Mesenteric fat pad (tissue), 1 donor: ENCODE measurements around the gene RESP18. TPM values are rescaled to one million over a fixed set of nuclear protein-coding genes. Genes with fewer than 3 reads are reported as not detected.

Experiments used
- DNase-seq: peaks from one replicate; pipeline ENCODE4 v3.0.0-alpha.2; 2020; ENCODE audit warnings: low spot score
- long read RNA-seq: library from polyadenylated mRNA; unstranded; transcript quantifications from one replicate; pipeline ENCODE4 v2.0.0, GENCODE V29; 2020
- total RNA-seq: library from RNA; stranded (reverse); fragmentation: NEBNext Ultra II Directional; extraction: Animal tissue kit (Norgen Biotek cat#: 25700); gene quantifications from one replicate; pipeline ENCODE4 v1.2.1, GENCODE V29; 2021
- donor health status: DM: yes; HTN: yes; CAD: no.

The RESP18 gene
- not detected for total RNA-seq
- long read RNA-seq, result 0 reads

DNA sequence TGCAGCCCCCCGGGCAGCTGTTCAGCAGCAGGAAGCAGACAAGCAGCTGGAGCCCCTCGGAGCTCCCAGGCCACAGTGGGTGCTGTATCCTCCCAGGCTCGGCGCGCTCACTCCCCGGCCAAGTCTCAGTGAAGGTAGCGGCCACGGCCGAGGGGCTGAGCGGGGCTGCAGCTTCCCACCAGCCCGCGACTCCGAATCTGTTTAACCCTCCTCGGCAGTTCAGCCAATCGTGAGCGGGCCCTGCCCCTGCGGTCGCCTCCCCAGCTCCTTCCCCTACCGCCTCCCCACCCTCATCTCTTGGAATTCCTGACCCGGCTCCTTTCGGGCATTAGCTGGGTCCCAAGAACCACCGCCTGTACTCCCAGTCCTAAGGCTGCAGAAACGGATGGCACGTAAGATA is at the start of gene RESP18:
TSS of gene RESP18 (minus strand) at position 203 of the 400 bp plus-strand sequence.
- peak; percentile 87 for DNase-seq

DNA sequence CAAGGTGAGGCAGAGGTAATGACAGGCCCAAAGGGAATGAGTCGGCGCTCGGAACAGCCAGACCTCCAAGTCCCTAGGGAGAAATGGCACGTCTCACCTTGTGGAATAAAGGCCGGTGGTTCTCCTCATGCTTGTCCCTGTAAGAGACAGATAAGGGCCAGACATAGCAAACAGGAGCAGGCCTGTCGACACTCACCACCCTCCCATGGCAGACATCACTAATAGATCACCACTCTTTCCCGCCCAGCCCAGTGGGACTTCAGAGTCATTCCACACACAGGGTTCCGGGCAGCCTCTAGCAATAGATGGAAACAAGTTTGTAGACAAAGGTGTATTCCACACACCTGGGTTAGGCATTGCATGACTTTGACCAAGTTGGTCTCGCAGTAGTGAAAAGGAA is 48.9 kb upstream of the RESP18 start:
- no peak for DNase-seq

DNA sequence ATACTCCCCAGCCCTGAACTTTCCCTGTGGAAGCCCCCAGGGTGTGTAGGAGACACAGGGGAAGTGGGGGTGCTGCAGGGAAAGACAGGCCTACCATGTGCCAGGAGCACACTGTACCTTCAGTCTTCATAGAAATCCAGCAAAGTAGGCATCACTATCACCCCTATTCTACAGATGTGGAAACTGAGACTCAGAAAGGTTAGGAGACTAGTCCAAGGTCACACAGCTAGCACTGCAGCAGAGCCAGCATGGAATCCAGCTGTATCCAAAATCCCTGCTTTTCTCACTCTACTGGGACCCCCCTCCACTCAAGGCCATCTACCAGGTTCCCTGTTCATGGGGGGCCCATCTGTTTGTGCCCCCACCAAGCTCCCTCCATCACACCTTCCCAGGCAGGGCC is 48.4 kb upstream of the RESP18 start:
- DNase-seq, result no peak

DNA sequence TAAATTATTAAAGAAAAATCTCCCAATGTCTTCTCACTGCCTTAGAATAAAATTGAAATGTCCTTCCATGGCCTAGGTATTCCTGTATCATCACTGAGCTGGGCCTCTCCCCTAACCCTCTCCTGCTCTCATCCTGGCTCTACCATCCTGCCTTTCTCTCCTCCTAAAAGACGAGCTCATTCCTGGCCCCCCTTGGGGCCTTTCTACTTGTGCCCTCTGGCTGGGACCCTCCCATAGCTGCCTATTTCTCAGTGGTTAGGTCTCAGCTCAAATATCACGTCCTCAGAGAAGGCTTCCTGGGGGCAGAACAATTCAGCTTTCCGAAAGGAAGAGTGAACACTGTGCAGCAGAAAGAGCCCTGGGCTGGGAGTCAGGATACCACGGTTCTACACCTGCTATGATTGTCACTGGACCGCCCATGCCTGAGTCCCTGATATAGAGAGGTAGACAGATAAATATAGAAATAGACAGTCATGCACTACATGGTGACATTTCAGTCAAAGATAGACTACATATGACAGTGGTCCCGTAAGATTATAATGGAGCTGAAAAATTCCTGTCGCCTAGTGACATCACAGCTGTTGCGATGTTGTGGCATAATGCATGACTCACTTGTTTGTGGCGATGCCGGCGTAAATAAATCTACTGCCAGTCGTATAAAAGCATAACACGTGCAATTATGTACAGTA is 45.8 kb upstream of the RESP18 start:
- no peak for DNase-seq

DNA sequence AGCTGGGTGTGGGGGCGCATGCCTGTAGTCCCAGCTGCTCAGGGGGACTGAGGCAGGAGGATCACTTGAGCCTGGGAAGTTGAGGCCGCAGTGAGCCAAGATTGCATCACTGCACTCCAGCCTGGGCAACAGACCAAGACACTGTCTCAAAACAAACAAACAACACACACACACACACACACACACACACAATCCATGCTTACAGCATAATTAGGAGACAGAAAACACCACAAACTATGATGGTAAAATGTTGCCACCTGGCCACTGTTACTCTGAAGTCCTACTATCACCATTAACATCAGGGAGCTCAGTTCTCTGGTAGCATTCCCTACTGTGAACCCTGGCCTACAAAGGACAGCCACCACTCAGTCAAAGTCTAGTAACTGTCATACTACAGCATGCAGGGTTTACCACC is 36.9 kb upstream of the RESP18 start:
- no peak for DNase-seq

DNA sequence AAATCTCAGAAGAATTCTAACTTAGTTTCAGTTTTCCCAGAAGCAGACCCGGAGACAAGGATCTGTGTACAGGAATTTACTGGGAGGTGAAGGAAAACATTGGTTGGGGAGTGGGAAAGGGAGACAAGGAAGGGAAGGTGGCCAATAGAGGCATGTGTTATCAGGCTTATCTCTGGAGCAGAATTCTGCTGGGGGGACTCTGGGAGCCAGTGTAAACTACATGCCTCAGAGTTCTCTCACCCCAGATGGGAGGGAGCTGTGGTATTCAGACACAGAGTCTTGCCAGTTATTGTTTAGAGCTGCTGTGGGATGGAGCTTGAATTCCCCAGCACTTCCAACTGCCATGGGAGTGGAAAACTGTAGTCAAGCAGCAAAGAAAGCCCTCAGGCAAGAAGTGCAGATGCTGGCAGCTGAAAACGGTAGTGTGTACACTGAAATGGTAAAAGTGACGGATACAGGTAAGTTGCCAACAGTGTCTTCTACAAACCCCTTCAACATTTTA is 36.2 kb upstream of the RESP18 start:
- DNase-seq, result no peak

DNA sequence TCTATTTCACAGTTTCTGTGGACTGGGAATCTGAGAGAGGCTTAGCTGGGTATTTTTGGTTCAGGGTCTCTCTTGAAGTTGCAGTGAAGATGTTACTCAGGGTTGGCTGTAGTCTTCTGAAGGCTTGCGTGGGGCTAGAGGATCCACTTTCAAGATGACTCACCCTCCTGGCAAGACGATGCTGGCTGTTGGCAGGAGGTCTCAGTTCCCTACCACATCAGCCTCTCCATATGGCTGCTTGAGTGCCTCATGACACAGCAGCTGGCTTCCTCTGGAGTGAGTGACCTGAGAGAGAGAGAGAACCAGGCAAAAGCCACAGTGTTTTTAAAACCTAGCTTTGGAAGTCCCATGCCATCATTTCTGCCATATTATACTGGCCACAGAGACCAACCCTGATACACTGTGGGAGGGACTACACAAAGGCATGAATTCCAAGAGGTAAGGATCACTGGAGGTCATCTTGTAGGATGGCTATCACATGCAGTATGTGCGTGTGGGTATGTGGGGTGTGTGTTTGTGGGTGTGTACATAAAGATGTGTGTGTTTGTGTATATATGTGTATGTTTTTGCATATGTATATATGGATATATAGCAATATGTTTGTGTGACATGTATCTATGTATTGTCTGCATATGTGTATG is 30.1 kb upstream of the RESP18 start:
- peak; percentile 81 for DNase-seq

DNA sequence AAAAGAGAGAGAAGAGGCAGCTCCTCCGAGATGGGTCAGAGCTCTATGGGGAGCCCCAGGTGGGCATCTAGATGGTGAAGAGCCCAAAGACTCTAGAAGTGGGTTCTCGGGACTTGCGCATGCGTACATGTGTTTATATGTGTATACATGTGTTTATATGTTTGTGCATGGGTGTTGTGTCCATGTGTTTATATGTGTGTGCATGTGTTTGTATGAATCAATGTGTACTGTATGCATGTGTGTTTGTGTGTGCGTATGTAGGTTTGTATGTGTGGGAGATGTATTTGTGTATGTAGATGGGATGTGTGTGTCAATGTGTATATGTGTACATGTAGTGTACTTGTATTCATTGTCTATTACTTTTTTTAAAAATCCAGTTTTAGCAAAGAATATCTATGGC is 29.5 kb upstream of the RESP18 start:
- peak; percentile 22 for DNase-seq

DNA sequence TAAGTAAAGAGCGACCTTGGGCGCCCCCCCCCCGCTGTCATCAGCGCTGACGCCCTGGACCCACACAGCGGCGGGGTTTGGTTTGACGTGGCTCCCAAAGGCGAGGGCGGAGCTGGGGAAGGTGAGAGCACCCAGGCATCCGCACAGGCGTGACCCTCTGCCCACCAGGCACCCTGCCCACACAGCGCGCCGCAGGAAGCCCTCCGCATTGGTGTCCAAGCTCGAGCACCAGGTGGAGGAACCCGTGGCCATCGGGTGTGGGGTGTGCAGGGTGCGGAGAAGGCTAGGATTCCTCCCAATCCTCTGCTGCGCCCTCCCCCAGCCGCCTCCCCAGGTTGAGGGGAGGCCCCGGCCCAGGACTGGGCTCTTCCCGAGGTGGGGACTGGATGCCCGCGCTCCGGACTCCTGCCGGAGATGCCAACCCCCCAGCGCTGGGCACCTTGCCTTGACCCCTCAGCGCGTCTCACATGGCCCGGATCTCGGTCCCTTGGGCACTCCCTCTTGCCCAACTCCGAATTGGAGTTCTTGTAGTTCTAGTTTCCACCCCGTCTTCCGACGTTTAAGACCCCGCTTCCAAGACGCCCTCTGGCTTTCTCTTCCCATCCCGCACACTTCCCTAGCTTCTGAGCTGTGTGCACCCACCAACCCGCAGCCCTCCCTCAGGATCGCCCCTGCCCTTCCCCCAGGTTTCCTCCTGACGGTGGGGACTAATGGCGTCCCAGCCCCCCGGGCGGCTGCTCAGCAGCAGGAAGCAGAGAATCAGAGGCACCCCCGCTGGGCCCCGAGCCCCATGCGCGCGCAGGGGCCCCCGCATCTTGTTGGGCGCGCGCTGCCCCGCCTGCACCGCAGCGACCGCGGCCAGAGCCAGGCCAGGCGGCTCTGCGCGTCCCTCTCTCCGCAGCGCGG is 25.9 kb upstream of the RESP18 start:
- DNase-seq, result peak; percentile 82

DNA sequence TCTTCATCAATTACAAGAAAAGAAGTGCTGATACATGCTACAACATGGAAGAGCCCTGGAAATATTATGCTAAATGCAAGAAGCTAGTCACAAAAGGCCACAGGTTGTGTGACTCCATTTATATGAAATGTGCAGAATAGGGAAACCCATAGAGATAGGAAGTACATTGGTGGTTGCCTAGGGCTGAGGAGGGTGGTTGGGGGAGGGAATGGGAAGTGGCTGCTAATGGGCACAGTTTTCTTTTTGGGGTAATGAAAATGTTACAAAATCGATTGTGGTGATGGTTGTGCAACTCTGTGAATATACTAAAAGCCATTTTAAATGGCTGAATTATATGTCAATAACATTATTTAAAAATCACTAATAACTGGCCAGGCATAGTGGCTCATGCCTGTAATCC is 24.3 kb upstream of the RESP18 start:
- DNase-seq, result no peak

DNA sequence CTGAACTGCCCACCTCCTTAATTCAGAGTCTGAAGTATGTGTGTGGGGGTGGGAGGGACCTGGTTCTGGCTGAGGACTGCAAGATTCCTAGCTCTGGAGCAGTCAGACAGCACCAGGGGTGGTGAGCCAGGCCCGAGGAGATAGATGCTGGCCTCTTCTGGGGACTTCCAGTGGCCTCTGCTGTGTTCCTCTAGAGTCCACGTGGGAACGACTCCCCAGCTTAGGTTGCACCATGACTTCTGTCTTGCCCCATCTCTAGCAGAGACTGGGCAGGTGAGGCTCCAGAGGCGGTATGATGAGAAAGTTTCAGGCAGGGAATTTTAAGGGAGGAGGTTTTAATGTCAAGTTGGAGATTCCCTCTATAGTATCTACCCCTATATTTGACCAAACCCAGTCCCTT is 22.0 kb upstream of the RESP18 start:
- peak; percentile 67 for DNase-seq

DNA sequence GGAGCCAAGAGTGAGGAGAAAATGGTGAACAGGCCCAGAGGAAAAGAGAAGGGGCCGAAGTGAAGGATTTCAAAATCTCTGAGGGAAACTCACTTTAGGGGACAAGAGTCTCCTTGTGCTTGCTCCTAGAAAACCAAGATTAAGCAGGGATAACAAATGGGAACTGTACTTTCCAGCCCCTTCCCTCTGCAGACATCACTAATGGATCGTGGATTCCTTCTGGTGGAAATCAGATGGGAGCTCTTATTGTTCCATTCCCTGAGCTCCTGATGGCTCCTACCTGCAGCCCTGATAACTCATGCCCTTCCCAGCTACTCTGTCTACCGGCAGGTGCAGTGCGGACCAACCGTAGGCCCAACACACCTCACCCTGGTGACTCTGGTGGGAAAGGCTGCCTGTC is 20.6 kb upstream of the RESP18 start:
- DNase-seq, result peak; percentile 64

DNA sequence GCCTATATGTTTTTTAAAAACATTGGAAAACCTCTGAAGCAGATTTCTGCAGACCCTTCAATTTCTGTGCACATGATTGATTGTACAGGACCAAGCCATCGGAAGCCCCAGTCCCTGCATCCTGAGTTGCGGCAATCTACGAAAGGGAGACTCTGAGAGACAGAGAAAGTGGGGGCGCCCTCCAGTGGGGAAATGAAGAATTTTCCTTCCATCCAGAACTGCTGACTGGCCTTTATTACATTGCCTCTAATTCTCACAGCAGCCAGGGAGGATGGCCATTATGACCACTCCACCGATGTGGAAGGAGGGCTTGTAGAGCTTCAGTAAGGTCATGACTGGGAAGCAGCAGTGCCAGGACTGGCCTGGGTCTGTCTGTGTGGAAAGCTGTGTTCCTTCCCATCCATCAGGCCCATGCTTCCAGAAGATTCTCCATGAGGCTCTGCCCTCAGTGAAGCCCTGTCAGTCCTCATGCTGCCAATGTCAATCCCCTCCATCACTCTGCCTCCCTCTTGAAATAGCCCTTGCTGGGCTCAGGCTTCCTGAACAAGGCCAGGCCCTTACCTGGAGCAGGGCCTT is 20.0 kb upstream of the RESP18 start:
- DNase-seq, result peak; percentile 80

DNA sequence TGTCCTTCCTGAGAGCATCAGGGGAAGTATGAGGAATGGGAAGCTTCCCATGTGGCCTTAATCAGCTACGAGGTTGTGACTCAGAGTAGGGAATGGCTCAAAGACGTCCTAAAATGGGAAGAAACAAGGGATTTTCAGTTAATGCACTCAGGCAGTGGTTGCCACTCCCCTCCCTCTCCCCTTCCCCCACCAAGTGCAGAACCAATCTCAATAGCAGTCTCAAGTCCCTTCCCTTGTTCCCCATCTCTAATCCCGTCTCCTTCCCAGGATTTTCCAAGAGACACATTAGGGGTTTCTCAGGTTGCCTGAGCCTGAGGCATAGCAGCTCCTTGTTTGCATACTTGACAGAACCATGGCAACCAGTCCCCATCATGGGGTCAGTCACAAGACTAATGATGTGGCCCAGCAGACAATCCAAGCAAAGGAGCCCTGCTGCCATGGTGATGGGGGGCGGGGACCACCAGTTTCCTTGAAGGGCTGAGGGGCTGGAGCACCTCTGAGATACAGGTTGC is 18.2 kb upstream of the RESP18 start:
- DNase-seq, result peak; percentile 47

DNA sequence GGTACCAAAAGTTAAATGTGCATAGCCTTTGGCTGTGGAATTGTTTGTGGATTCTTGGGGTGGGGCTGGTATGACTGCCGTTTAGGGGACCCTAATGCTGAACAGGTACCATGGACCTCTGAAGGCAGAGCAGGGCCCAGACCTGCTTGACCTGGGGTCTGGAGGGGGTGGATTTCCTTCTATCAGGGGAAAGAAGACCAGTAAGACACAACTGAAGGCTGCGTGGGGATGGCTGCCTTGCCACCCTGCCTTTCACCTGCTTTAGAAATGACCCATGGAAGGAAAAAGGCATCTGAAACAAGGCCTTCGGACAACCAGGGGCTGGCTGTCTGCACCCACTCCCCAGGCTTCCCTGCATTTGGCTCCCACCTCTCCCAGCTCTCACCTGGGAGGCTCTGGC is 17.7 kb upstream of the RESP18 start:
- peak; percentile 37 for DNase-seq

DNA sequence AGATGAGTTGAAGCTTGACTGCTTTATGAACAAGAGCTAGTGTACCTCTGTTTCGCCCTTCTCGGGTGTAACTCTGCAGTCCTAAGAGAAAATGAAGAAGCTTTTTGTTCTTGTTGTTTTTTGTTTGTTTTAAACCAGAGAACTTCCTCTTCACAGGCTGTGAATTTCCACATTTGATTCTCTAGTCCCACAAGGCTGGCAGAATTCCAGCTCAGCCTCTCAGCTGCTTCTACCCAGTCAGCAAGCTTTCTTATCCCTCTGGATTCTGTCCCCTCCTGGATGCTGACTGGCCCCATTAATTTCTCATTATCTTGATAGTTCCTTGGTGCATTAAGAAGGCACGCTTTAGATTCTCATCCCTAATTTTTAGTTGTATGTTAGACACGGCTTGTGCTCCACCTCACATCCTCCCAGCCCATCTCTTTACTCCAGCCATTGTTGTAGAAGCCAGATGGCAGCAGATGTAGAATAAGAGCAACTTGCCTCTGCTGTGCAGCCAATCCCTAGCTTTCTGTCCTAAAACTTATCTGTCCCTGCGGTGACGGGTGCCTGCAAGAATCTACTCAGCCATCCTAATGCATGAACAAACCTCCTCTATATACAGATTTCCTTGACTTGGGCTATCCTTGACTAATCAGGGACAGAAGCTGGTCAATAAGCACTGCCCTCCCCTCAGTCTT is 12.3 kb upstream of the RESP18 start:
- DNase-seq, result peak; percentile 43

DNA sequence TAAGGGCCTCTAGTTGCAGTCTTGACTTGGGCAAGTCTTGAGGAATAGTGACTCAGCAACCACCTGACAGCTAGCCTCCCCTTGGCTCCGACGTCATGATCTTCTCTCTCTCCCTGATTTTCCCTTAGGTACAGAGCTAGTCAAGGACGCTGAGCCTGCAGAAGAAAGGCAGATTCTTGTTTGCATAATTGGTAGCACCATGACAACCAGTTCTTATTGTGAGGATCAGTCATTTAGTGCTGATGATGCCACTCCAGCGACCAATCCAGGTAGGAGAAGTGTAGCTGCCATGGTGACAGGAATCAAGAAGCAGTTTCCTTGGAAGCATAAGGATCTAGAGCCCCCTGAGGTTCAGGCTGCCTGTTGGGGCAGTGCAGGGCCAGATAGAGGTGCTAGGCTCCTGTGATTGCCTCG is 2.8 kb upstream of the RESP18 start:
- DNase-seq, result peak; percentile 16

DNA sequence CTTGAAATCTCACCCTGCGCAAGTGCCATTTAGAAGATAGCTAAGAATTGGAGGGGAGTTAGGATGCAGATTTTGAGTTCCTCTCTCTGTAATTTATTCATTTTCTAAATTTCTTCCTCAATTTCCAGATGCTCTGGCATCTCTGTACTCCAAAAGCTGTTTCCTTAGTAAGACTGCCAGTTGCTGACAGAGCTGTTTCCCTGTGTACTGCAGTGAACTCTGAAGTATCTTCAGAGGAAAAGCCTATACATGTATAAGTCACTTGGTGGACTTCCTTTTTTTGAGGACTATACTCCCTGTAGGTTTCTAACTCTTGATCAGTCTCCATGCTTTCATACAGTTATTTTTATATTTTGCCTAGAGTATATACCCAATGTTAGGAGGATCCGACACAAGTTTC is 1.5 kb upstream of the RESP18 start:
- no peak for DNase-seq

DNA sequence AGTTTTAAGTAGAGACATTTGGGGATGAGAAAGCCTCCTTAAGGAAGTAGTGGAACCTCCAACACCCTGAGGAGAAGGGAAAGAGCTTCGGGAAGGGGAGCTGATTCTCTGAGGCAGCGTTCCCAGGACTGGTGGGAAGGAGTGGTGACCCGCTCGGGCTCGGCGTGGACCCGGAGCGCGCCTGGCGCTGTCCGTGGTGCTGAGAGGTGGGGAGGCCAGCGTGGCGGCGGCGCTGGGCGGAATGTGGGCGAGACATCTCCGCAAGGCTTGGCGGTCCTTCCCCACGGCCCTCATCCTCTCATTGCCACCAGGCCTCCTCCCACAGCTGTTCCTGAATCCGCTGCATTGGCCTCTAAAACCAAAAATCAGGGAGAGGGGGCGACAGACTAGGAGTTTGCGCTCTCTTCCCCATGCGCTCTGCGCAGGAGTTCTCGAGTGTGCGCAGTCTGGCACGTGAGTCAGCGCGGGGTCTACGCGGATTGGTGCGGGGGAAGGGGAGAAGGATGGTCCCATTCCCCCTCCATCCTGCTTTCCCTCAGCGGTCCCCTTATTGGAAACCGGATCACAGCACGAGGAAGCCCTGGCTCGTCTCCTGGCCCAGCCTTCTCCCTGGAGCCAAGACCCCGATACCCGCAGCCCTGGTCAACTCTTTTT is 857 bp downstream of the RESP18 start:
- peak; percentile 90 for DNase-seq

DNA sequence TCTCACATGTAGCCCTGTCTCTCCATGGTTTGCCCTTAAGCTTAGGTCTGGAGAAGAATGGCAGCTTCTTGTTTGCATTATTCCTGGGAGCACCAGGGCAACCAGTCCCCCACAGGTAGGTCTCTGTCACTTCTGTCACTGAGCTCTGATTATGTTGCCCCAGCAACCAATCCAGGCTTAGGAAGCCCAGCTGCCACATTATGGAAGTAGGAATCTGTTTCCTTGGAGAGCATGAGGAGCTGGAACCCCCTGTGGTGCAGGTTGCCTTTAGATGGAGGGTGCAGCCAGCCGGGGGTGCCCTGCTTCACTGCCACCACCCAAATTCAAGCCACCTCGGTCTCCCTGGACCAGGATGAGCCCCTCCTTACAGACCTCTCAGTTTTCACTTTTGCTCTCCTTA is 4.8 kb downstream of the RESP18 start:
- DNase-seq, result peak; percentile 59
